ENCODE measurements around the gene SAMD8.
"Not testable (repeated sequence)": the region's sequence is repeated elsewhere in the genome, so short reads cannot be mapped to it uniquely, and the experiment has no call there.

SAMD8 gene

DNA sequence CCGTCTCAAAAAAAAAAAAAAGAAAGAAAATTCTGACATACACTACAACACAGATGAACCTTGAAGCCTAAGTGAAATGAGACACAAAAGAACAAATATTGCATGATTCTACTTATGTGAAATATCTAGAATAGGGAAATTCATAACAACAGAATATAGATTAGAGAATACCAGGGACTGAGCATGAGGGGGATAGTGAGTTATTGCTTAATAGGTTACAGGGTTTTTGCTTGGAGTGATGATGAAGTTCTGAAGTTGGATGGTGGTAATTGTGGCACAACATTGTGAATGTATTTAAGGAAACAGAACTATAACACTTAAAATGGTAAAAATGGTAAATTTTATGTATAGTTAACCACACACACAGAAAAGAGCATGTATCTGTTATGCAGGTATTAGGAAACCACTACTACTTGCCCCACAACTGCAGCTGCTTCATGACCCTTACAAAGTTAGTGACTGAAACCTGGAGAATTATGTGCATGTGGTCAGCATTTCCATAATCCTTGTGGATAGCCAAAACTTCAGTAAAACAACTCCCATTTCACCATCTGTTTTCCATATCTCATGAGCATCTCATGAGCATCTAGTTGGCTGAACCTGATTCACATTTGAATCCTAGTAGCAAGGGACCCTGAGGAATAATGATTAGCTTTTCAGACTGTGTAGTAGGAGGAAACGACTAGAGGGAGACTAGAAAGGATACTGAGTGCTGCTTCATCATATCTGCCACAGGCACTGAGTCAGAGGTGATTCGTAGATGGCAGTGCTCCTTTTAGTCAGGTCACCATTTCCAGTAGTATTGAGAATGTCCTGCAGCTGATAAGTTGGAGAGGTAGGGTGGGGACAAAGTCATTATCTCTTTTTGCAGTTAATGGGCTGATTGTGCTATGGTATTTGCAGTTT, 26.3 kb downstream of the SAMD8 start:
- DNase-seq (ENCODE audit: low read depth in 2 of 3, low spot score in 2 of 3) = no peak

DNA sequence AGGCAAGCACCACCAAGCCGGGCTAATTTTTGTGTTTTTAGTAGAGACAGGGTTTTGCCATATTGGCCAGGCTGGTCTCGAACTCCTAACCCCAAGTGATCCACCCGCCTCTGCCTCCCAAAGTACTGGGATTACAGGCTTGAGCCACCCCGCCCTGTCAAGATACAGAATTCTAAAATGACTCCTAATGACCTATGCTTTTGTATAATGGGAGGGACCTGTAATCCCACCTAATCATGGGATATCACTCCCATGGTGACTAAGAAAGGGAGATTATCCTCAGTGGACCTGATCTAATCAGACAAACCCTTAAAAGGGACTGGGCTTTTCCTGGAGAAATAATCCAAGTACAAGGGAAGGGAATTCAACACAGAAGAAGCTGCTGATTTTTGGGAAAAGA, 28.8 kb downstream of the SAMD8 start:
- DNase-seq (ENCODE audit: low read depth in 2 of 3, low spot score in 2 of 3) = no peak

DNA sequence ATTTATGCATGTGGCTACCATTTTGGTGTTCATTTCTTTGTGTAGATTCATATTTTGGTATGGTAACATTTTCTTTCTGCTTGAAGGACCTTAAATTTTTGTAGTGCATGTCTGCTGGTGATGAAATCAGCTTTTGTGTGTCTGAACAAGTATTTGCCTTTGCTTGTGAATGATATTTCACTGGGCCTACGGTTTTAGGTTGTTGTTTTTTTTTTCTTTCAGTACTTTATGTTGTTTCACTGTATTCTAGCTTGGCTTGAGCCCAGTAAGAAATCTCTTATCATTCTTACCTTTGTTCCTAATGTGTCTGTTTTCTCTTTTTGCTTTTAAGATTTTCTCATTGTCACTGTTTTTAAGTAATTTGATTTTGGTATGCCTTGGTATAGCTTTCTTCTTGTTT, 31.9 kb downstream of the SAMD8 start:
- no peak for DNase-seq (ENCODE audit: low read depth in 2 of 3, low spot score in 2 of 3)

DNA sequence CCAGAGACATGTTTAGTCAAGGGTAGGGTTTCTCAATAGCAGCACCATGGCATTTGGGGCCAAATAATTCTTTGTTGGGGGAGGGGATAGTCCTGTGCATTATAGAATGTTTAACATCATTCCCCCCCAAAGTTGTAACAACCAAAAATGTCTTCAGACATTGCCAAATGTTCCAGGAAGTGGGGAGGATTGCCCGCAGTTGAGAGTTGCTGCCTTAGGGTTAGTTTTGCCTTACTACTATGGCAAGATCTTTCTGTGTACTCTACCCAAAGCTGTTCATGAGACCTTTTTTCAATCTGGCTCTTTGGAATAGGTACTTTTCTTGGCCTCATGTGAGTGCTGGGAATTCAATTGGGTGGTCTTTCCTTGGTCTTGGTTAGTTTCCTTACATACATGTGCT, 34.1 kb downstream of the SAMD8 start:
- no peak for DNase-seq (ENCODE audit: low read depth in 2 of 3, low spot score in 2 of 3)

DNA sequence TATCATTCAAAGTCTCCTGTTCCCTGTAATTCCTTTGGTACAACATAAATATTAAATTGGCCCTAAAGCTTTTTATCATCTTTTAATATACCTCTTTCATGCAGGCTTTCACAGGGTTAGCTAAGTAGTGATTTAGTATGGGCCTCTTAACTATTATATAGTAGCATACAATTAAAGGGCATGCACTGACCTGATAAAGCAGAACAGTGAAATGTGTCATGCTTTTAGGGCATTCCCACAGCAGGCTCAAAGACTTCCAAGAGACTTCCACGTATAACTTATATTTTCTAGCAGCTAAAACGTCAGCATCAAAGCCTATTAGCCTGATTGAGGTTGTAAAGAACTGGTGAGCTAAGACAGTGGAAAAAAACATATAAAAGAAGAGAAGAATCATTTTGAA, 35.3 kb downstream of the SAMD8 start:
- DNase-seq (ENCODE audit: low read depth in 2 of 3, low spot score in 2 of 3) = no peak

DNA sequence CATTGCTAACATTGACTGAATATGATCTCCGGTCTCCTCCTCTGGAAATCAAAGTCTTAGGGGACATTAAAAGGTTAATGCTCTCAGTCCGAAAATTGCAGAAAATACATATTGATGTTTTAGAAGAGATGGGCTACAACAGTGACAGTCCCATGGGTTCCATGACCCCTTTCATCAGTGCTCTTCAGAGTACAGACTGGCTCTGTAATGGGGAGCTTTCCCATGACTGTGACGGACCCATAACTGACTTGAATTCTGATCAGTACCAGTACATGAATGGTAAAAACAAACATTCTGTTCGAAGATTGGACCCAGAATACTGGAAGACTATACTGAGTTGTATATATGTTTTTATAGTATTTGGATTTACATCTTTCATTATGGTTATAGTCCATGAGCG, 39.2 kb downstream of the SAMD8 start:
- DNase-seq (ENCODE audit: low read depth in 2 of 3, low spot score in 2 of 3) = no peak

DNA sequence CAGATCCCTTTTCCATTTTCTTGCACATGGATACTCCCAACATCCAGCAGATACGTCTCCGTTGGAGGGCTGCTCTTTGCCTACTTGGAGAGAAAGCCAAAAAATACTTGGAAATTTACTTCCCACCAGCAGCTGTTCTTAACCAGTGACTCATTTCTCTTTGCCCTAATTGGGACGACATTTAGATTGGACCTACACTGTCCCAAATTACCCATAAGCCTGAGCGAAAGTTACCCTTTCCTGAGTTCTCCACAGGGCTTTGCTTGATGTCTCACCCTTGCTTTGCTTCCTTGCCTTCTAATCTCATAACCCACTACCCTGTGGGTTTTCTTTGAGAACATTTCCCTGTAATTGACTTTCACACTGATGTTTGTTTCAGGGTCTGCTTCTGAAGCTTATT, 48.1 kb downstream of the SAMD8 start:
- DNase-seq (ENCODE audit: low read depth in 2 of 3, low spot score in 2 of 3) = no peak

DNA sequence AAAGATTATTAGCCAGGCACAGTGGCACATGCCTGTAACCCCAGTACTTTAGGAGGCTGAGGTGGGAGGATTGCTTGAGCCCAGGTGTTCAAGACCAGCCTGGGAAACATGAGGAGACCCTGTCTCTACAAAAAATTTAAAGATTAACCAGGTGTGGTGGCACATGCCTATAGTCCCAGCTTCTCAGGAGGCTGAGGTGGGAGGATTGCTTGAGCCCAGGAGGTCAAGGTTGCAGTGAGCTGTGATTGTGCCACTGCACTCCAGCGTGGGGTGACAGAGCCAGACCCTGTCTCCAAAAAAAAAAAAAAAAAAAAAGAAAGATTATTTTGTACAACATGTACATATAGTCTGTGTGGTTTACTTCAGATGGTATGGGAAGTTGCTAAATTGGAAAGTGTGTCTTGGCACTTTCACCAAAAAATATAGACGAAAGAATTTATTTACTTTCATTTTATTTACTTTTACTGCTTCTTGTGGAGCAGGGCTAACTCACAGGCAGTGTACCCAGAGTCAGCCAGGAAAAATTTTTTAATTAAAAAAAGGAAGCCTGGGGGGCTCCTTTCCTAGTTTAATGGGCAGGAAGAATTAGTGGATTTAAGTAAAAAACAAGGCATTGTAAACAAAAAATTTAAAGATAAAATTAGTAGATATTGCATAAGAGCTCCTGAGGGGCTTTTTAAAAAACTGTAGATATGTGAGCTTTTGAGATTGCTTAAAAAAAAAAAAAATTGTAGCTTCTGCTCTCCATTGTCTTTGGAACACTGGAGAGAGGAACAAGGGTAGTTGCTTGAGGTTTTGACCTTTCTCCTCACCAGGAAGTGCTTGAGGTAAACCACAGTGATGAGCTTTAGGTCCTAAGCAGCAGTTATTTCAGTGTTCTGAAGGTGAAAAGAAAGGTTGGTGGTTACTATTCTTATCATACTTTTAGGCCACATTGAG, 54.5 kb downstream of the SAMD8 start:
- no peak for DNase-seq (ENCODE audit: low read depth in 2 of 3, low spot score in 2 of 3)

DNA sequence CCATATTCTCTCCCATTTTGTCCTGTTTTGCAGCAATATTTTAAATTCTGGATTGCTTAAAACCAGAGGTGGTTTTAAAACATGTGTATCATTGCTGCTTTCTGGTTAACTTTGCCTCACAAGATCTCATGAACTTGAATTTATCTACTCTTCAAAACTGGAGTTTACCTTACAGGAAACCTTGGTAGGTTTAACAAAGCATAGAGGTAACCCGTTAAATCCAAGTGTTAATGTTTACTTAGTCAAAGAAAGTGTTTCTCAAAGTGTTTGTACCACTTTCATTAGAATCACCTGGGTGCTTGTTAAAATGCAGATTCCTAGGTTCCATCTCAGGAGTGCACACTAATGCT, 55.1 kb downstream of the SAMD8 start:
- no peak for DNase-seq (ENCODE audit: low read depth in 2 of 3, low spot score in 2 of 3)

DNA sequence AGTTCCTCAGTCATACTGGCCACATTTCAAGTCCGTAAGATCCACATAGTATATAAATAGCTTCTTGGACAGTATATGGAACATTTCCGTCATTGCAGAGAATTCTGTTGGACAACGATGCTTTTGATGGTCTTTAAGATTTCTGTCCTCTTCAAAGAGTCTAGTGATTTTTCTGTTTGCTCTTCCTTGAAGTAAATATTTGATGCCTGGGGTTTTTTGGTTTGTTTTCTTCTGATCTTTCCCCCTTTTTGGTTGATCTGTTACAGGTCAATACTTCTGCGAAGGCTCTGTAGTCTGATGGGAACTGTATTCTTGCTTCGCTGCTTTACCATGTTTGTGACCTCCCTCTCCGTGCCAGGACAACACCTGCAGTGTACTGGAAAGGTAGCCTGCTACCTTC, 56.8 kb downstream of the SAMD8 start:
- DNase-seq (ENCODE audit: low read depth in 2 of 3, low spot score in 2 of 3) = no peak

DNA sequence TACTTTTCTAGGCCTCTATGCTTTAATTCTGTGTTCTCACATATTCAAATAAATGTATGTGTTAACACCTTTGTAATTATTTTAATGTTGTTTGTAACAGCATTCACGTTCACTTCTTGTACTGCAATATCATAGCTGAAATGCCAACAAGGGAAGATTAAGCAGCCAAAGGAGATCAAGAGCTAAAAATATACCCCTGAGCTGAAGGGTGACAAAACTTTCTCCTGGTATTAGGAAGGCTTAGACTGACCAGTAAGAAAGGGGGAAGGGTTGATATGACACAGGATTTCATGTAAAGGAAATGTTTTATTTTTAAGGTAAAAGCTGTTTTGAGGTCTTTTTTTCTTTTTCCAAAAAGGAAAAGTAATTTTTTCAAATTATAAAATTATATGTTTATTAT, 58.8 kb downstream of the SAMD8 start:
- no peak for DNase-seq (ENCODE audit: low read depth in 2 of 3, low spot score in 2 of 3)

DNA sequence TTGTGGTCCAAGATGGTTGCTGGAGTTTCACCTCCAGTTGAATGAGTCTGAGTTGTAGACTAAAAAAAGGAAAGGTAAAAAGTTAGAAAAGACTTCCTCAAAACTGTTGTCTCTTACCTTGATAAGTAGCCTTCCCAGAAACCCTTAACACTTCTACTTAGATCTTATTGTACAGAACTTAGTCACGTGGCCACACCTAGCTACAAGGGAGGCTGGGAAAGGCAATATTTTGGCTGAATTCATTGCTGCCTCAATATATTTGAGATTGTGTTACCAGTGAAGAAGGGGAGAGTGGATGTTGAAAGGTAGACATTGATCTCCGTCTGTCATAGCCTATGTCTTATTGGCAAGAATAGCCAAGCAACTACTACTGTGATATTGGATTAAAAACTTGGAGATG, 63.6 kb downstream of the SAMD8 start:
- DNase-seq (ENCODE audit: low read depth in 2 of 3, low spot score in 2 of 3) = no peak

DNA sequence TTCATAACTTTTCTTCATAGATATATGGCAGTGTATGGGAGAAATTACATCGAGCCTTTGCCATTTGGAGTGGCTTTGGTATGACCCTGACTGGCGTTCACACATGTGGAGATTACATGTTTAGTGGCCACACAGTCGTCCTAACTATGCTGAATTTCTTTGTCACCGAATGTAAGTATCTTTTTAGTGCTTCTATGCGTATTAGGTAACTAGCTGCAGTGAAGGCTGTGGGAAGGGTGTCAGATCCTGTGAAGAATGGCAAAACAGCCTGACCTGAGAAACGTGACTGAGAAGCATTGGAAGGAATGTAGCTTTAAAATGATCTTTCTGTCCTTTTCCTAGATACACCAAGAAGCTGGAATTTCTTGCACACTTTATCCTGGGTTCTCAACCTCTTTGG, 64.6 kb downstream of the SAMD8 start:
- DNase-seq (ENCODE audit: low read depth in 2 of 3, low spot score in 2 of 3) = no peak

DNA sequence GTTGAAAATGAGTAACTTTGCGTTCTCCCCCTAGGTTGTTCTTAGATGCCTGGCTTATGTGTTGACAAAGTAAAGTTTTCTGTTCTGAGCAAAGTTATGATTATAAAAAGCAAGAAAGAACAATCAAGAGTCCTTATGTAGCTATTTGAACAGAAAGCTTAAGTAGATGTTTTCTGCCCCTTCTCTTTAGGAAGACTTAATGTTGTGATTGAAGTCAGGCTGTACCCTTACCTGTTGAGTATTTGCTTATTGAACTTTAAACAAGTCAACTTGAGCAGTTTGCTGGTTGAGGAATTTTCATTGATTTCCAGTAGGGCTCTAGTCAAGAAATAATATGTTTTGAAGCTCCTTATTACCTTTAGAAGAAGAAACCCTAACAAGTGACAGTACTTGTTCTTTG, 65.3 kb downstream of the SAMD8 start:
- DNase-seq (ENCODE audit: low read depth in 2 of 3, low spot score in 2 of 3) = no peak

DNA sequence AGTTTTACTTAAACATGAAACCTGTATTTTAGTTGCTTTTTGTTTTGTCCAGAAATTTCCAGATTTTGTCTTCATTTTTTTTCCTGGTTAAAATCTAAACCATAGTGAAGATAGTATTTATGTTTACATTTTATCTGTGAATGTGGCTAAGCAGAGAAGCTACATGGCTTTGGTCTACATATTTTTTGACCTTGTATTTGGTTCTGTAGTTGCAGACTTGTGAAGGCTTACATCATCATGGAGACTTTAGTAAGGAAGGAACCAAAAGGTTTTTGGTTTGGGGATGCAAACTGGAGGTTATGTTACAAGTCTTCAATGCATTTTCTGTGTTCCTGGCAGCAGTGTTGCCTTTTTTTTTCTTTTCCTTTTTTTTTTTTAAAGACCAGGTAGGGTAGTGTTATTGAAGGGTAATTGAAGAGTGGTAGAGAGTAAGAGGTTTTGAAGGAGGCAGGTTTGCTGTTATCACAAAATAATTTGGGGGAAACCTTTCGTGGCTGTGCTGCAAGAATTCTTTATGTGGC, 68.3 kb downstream of the SAMD8 start:
- DNase-seq (ENCODE audit: low read depth in 2 of 3, low spot score in 2 of 3) = no peak

DNA sequence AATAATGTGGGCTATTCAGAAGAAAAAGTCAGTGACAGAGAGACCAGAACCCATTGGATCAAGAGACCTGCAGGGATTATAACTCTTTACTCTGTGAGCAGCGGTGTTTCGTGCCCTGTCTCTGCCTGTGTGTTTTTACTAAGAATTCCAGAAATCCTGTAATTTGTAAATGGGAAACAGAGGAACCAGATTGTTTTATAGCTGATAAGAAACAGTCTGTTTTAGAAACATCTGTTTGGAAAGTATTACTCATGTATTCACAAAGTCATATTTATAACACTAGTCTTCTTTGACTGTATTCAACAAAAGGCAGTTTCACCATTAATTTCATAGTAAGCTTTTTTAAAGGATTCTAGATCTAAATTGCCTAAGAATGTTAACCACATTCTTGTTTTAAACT, 69.1 kb downstream of the SAMD8 start:
- DNase-seq (ENCODE audit: low read depth in 2 of 3, low spot score in 2 of 3) = no peak

DNA sequence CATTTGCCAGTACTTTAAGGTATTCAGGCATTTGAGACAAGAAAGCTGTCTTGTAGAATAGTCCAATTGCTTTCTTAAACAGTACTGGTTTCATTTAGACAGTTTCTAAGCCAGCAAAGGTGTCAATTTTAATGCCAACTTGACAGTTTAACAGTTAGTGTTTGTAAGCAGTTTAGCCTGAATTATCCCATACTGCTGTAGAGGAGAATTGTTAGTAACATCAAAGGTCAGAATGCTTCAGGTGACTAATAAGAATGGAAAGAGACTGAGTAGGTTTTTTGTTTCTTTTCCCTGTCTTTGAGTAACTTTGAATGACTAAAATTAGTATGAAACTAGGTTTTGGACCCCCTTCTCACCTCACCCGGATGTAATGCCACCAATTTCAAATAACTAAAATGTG, 69.6 kb downstream of the SAMD8 start:
- no peak for DNase-seq (ENCODE audit: low read depth in 2 of 3, low spot score in 2 of 3)

DNA sequence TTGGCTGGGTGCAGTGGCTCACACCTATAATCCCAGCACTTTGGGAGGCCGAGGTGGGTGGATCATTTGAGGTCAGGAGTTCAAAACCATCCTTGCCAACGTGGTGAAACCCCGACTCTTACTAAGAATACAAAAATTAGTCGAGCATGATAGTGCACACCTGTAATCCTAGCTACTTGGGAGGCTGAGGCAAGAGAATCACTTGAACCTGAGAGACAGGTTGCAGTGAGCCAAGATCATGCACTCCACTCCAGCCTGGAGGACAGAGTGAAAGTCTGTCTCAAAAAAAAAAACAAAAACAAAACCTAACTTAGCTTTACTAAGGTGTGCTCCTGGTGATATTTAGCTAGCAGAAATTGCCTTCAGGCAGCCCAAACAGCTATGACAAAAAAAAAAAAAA, 74.9 kb downstream of the SAMD8 start:
- DNase-seq (ENCODE audit: low read depth in 2 of 3, low spot score in 2 of 3) = no peak

DNA sequence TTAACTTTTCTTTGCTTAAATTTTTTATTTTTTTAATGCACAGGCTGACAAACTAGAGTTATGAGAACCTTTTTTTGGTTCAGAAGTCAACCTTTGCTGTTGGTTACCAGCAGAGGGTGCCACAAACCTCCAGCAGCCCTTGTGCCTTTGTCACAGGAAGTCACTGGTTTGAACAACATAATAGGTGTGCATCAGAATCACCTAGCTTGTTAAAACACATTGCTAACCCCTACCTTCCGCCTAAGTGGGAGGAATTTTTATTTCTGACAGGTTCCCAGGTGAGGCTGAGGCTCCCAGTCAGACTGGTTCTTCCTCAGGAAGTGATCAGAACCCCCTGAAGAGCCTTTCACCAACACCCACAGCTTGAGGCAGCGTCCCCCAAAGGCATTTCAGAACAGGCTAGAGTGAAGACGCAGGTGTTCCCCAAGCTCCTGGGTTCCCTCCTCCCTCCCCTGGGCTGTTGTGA, 76.5 kb downstream of the SAMD8 start:
- peak in 1 of 3 experiments; percentile 19 for DNase-seq (ENCODE audit: low read depth in 2 of 3, low spot score in 2 of 3)

DNA sequence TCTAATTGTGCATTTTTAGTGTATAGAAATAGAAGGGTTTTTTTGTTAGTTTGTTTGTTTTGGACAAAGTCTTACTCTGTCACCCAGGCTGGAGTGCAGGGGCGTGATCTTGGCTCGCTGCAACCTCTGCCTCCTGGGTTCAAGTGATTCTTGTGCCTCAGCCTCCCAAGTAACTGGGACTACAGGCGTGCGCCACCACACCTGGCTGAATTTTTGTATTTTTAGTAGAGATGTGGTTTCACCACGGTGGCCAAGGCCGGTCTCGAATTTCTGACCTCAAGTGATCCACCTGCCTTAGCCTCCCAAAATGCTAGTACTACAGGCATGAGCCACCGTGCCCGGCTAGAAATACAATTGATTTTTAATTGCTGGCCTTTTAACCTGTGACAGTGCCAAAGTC, 77.1 kb downstream of the SAMD8 start:
- not testable (repeated sequence) for DNase-seq (ENCODE audit: low read depth in 2 of 3, low spot score in 2 of 3)

DNA sequence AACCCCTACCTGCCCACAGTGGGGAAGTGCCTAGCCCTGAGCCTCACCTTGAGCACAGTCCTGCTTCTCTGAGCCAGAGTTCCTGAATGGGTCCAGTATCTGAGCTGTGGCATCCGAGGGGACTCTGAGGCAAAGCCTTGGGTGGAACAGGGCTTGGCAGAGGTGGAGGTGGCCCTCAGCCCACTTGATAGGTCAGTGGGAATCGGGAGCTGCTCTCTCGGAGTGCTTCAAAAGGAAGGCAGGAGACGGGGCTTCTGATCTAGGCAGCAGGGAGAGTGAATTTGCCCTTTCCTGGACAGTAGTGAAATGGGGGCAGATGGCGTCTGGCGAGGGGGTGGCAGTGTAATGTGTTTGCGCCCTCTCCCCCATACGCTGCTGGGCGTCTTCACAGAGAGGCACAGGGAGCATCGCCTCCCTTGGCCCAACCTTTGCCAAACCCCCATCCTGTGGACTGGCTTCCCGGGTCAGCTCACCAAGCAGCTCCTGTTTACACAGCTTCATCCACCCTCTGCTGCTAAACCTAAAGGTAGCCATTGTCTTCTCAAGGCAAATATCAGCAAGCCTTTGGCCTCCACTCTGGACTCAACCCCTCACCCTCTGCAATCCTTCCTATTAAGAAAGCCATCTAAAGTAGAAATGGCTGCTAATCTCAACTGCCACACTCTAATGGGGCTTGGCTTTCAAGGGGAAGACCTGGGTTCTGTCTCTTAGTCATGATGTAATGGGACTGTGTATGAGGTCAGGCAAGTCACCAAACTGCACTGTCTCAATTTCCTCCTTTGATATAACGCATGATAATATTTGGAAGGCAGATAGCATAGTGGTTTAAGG, 78.0 kb downstream of the SAMD8 start:
- no peak for DNase-seq (ENCODE audit: low read depth in 2 of 3, low spot score in 2 of 3)
